ENCODE measurements around the gene GAA.

GRCh38 chr17:80115159-80115558, 13.8 kb downstream of the GAA start:
- TF ChIP-seq CTCF (IDR thresholded peaks at IDR 0.05): no peak
- no peak for TF ChIP-seq EZH2 (IDR thresholded peaks at IDR 0.05; ENCODE audit: borderline replicate concordance, insufficient read depth, low read depth, low read length, poor library complexity, severe bottlenecking)

Measured in B cell (primary cell).